ENCODE measurements around the gene KIAA1210. TPM values are rescaled to one million over a fixed set of nuclear protein-coding genes. Genes with fewer than 3 reads are reported as not detected.

Gene KIAA1210
- total RNA-seq, 4 donors from 2014 or later = 0.09 TPM; not detected in 3

DNA sequence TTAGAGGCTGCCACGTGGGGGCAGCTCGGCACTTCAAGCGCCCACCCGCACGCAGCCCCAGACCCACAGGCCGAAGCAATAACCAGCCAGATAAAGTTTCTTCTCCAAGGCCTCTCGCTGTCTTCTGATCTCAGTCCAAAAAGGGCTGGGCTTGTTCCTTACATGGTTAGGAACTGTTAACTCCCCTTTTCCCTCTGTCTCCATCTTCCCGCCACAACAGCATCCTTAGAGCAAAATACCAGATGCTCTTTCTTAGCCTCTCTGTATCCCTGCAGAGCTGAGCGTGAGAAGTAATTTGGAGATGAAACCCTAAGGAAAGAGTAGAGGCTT, 23.4 kb upstream of the KIAA1210 start:
- TF ChIP-seq, protein P1, sequence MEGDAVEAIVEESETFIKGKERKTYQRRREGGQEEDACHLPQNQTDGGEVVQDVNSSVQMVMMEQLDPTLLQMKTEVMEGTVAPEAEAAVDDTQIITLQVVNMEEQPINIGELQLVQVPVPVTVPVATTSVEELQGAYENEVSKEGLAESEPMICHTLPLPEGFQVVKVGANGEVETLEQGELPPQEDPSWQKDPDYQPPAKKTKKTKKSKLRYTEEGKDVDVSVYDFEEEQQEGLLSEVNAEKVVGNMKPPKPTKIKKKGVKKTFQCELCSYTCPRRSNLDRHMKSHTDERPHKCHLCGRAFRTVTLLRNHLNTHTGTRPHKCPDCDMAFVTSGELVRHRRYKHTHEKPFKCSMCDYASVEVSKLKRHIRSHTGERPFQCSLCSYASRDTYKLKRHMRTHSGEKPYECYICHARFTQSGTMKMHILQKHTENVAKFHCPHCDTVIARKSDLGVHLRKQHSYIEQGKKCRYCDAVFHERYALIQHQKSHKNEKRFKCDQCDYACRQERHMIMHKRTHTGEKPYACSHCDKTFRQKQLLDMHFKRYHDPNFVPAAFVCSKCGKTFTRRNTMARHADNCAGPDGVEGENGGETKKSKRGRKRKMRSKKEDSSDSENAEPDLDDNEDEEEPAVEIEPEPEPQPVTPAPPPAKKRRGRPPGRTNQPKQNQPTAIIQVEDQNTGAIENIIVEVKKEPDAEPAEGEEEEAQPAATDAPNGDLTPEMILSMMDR (IDR thresholded peaks at IDR 0.05) = no peak
- ATAC-seq (ENCODE audit: low FRiP score) = no peak
- no peak for DNase-seq (ENCODE audit: low spot score)

DNA sequence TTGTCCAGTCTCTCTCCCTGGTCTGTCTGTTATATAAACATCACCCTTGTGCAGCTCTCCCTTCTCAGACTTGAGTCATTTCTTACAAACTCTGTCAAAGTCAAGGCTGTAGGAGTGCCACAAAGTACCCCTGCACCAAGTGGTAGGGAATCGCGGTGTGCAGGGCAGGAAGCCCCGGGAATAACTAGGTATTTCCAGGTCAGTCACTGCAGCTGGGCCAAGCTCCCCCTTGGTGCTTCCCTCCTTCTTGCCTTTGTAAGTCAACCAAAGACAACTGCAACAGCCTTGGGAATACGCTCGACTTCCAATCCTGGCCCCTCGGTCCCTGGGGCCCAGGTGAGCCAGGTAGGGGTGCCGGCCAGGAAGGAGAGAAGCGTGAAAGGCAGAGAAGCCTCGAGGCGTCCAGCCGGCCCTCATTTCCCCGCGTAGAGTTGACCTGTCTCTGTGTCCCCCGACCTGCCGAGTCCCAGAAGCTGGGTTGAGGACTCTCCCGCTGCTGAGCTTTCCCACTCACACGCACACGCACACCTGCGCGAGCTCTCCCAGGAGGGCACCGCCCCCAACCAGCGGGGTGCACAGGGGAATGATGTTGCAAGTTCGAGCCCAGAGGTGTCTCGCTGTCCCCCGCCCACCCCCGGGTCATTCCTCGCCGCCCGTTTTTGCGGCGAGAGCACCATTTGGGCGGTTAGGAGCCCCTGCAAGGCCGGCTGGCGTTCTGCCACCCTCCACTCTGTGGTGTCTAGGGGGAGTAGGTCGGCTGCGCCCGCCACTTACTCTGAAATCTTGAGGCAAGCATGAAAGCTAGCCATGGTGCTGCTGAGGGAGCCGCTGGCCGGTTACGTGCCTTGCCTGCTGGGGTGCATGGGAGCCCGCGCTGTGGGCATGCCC, 22.8 kb upstream of the KIAA1210 start:
- DNase-seq (ENCODE audit: low spot score) = no peak
- ATAC-seq (ENCODE audit: low FRiP score) = no peak
- TF ChIP-seq, protein P1 (IDR thresholded peaks at IDR 0.05) = no peak

DNA sequence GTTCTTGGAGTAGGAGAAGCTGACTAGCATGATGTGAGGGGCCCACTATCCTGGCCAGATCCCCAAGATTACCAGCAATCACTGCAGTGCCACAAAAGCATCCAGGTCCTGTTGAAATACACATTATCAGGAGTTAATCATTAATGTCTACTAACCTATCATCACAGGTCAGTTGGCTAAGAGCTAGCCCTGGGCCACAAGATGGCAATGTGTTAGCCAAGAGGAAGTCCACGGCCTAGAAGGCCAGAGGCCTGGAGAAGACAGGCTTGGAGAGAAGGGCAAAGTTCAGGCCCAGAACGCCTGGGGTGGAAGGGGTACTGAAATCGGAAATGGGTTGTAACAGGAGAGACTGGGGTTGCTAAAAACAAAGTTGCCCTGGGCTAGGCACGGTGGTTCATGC, 19.9 kb upstream of the KIAA1210 start:
- DNase-seq (ENCODE audit: low spot score) (no peak), ATAC-seq (ENCODE audit: low FRiP score) (no peak)
- TF ChIP-seq, protein P1 (IDR thresholded peaks at IDR 0.05) = no peak

DNA sequence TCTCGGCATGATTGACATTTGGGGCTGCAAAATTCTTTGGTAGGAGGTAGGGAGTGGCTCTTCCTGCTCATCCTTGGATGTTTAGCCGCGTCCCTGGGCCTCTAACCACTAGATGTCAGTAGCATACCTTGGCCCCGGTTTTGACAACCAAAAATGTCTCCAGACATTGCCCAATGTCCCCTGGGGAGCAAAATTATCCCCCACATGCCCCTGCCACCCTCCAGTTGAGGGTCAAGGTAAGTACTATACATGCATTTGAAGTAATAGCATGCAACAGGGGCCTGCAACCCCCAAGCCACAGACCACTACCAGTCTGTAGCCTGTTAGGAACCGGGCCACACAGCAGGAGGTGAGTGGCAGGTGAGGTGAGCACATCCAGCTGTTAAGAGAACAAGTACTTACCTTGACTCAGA, 17.6 kb upstream of the KIAA1210 start:
- TF ChIP-seq, protein P1 (IDR thresholded peaks at IDR 0.05) = no peak
- no peak for DNase-seq (ENCODE audit: low spot score)
- ATAC-seq (ENCODE audit: low FRiP score) = no peak

DNA sequence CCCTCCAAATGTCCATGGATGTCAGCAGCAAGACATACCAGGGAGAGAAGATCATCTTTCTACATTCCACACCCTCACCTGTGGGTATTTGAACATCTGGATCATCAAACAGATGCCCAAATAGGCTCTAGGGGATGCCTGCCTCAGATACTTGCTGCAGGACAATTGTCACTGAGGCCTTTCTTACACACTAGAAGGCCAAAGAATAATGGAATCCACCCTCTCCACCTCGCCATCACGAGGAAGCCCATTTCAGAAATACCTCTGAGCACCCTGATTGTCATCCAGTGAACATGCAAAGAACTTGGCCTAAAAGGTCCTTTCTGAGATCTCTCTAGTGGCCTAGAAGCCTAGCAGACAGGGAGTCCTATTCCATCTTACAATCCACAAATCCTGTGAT, 6.9 kb upstream of the KIAA1210 start:
- TF ChIP-seq, protein P1 (IDR thresholded peaks at IDR 0.05) = no peak
- DNase-seq (ENCODE audit: low spot score) (no peak), ATAC-seq (ENCODE audit: low FRiP score) (no peak)

DNA sequence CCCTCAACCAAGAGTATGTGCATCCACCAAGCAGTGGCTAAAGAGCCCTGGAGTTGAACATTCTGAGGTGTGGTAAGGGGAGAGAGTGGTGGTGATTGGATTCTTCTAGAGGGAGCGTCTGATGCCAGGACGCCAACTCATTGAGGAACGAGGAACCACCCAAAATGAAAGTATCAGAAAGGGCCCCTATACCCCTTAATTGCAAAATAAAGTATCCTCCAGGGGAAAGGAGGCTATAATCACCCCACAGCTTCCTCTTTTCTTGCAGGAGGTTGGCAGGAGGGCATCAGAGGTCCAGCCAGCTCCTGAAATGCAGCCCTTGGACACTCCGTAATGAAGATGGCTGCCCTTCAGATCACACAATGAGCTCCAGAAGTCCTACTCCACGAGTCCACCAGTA, 5.3 kb upstream of the KIAA1210 start:
- ATAC-seq (ENCODE audit: low FRiP score) (no peak), DNase-seq (ENCODE audit: low spot score) (no peak)
- TF ChIP-seq, protein P1 (IDR thresholded peaks at IDR 0.05) = no peak

DNA sequence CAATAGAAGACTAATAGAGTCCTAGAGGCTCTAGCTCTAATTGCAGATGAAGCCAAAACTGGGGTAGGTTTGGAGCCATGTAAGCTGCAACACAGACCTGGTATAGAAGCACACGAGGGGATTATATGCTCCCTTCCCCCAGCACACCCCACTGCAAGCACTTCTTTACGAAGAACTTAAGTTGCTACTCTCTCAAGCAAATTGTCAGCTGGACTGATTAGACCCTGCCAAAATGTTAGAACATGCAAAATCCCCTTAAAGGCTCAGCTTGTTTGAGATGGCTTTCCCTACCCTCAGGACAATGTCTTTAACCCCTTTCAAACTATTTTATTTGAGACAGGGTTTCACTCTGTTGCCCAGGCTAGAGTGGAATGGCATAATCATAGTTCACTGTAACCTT, 4.7 kb upstream of the KIAA1210 start:
- ATAC-seq (ENCODE audit: low FRiP score) = no peak
- TF ChIP-seq, protein P1 (IDR thresholded peaks at IDR 0.05) = no peak

More for the DNA sequence above, 4.7 kb upstream of the KIAA1210 start:
- DNase-seq (ENCODE audit: low spot score) = no peak
